ENCODE measurements around the gene PPEF1. TPM values are rescaled to one million over a fixed set of nuclear protein-coding genes. Genes with fewer than 3 reads are reported as not detected.

Gene PPEF1
- total RNA-seq, 1 experiment from 2014 or later: 0.52 TPM

DNA sequence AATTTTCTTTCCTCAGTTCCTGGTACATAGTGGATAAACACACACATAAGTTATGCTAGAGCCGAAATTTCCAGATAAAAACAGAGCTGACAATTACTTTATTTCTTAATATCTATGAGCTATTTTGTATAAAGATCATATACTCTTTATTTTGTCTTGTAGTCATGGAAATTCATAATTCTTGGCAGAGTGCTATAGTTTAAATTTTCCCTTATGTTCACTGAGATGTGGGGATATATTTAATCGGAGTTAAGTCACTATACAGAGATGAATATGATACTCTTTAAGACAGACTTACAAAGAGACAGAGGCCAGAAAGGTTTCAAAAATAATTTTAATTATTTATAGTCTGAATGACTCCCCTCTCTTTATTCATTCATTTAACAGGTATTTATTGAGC lies 89.7 kb downstream of the PPEF1 start:
- Histone ChIP-seq H2BK15ac (ENCODE audit: low read depth, low read length) (no peak overlapping the region), H3K23ac (ENCODE audit: insufficient read length, low read depth, low read length) (no peak overlapping the region), H4K5ac (ENCODE audit: insufficient read length, low read depth, low read length) (no peak overlapping the region), H2BK120ac (ENCODE audit: low read depth, low read length, poor library complexity, severe bottlenecking) (no peak overlapping the region), H3K27ac (ENCODE audit: insufficient read length, low read depth, low read length) (no peak overlapping the region), H2BK12ac (ENCODE audit: insufficient read length, low read depth, low read length) (no peak overlapping the region), H3K4me2 (ENCODE audit: insufficient read depth, insufficient read length, low read length) (no peak overlapping the region), H4K8ac (replicated peaks; ENCODE audit: insufficient read length, low read depth, low read length) (no peak overlapping the region), H2AFZ (ENCODE audit: low read length) (no peak overlapping the region), H4K20me1 (ENCODE audit: control insufficient read depth, insufficient read depth, insufficient read length) (no peaks in the 10 kb centered on the region), H3K56ac (ENCODE audit: insufficient read length, low read depth, low read length) (no peak overlapping the region), H3K9me3 (ENCODE audit: control insufficient read depth, low read depth, low read length) (peaks cover 17% of the 10 kb centered on the region), H3T11ph (ENCODE audit: low read length) (no peak overlapping the region), H3K9ac (ENCODE audit: extremely low read depth, insufficient read length, low read length) (no peak overlapping the region), H3K23me2 (ENCODE audit: insufficient read length, low read depth, low read length, poor library complexity, severe bottlenecking) (no peaks in the 10 kb centered on the region), H3K79me1 (ENCODE audit: insufficient read depth, low read depth, low read length, poor library complexity, severe bottlenecking) (no peaks in the 10 kb centered on the region), H4K91ac (ENCODE audit: insufficient read length, low read depth, low read length) (no peak overlapping the region), H3K14ac (ENCODE audit: insufficient read depth, low read length) (no peak overlapping the region), H2BK5ac (ENCODE audit: insufficient read length, low read length) (no peak overlapping the region), H3K18ac (ENCODE audit: insufficient read length, low read depth, low read length) (no peak overlapping the region), H3K27me3 (ENCODE audit: insufficient read depth, low read length) (no peaks in the 10 kb centered on the region), H3K4me1 (ENCODE audit: insufficient read depth, low read length) (no peaks in the 10 kb centered on the region), H3K79me2 (ENCODE audit: insufficient read depth, low read length) (no peaks in the 10 kb centered on the region), H2BK20ac (ENCODE audit: low read depth, low read length, poor library complexity, severe bottlenecking) (no peak overlapping the region), H3K4ac (ENCODE audit: low read depth, low read length) (no peak overlapping the region), H2AK5ac (ENCODE audit: insufficient read length, low read length) (no peak overlapping the region)
- WGBS (ENCODE audit: extremely low coverage, insufficient read length, low lambda C conversion rate): no CpG with 5 or more reads among the region's 2 CpGs
- H3K4me3 Mint-ChIP-seq: no peak overlapping the region
- TF ChIP-seq, protein P1, sequence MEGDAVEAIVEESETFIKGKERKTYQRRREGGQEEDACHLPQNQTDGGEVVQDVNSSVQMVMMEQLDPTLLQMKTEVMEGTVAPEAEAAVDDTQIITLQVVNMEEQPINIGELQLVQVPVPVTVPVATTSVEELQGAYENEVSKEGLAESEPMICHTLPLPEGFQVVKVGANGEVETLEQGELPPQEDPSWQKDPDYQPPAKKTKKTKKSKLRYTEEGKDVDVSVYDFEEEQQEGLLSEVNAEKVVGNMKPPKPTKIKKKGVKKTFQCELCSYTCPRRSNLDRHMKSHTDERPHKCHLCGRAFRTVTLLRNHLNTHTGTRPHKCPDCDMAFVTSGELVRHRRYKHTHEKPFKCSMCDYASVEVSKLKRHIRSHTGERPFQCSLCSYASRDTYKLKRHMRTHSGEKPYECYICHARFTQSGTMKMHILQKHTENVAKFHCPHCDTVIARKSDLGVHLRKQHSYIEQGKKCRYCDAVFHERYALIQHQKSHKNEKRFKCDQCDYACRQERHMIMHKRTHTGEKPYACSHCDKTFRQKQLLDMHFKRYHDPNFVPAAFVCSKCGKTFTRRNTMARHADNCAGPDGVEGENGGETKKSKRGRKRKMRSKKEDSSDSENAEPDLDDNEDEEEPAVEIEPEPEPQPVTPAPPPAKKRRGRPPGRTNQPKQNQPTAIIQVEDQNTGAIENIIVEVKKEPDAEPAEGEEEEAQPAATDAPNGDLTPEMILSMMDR (conservative IDR thresholded peaks at IDR 0.05): no peak
- DNase-seq: no peak
- no peak overlapping the region for H3K27ac Mint-ChIP-seq
- H3K27me3 Mint-ChIP-seq (ENCODE audit: low read depth): peaks cover 11% of the 10 kb centered on the region
- H3K36me3 Mint-ChIP-seq (ENCODE audit: insufficient read depth in 1 of 3, low read depth in 3 of 3): peaks cover 0 to 2% (median under 1%) of the 10 kb centered on the region in 3 experiments; a peak in 5 of 7 replicates
- peaks cover 58 to 60% of the 10 kb centered on the region in 2 experiments for H3K9me3 Mint-ChIP-seq
- H3K4me1 Mint-ChIP-seq: peaks cover 10% of the 10 kb centered on the region in 2 experiments

Measured in H9 (cell line).